ENCODE measurements around the gene IGDCC3.

IGDCC3 gene

DNA sequence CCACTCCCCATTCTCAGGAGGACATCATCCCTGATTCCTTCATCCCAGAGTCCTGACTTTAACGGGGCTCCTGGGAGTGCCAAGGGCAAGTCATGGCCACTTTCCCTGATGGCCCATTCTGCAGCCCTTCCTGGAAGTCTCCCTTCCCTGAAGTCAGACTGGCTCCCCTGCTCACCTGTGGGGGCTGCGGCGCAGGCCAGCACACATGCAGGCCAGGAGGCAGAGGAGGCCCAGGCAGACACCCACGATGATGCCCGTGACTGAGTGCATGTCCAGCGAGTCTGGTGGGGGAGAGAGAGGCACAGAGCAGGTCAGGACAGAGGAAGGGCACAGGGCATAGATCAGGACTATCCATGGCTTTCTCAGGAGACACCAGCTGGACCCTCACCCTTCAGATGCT is 8.6 kb upstream of the IGDCC3 start:
- DNase-seq, result no peak

DNA sequence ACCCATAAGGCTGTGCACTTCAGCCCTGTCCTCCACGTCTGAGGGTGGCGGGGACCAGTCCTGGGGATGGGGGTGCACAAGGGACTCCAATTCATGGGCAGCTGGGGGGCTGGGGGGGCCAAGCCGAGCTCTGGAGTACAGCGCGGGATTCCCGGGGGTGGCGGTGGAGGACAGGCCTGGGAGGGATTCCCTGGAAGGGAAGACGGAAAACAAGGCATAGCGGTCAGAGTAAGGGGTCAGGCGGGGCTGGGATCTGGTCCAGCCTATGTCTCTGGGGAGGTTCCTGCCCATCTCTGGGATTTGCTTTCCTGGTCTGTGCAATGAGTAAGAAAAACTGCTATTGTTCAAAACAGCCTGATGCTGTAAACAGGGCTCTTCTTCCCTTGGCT is 8.1 kb upstream of the IGDCC3 start:
- no peak for DNase-seq

DNA sequence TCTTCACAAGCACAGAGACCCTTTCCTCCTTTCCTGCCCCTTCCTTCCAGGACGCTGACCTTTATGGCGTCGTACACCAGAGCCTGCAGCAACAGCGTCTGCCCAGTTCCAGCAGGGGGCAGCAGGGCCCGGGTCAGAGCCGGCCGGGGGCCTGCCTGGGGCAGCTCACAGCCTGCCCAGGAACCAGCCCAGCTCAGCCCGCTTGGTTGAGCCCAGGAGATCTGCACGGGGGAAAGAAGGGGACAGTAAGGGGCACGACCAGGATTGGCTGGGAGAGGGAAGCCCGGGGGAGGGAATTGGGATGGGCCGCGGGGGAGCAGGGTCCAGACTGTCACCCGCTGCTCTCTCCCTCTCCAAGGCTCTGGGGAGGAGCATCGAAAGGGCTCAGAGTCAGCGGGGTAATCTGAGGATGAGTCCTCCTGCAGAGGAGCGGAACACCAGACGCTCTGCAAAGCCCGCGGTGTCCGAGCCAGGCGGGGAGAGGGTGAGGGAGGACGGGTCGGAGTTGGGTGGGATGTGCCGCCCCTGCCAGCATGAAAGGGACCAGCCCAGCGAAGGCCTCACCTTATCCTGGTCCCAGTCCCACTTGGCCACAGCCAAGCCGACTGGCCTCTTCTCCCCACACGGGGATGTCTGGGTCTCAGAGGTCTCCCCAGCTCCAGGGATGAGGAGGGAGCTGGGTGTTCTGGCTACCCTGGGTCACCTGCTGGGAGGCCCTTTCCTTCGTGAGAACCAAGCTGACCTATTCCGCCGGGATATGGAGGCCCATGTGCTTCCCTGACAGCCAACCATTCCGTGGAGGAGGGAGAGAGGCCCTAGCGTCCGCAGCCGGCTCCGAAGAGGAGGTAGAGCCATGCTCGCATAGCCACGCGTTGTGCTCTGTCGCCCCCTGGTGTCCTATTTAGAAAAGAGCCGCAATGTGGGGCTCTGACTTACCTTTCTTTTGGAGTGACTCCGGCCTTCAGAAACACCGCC is 7.4 kb upstream of the IGDCC3 start:
- peak; percentile 75 for DNase-seq

DNA sequence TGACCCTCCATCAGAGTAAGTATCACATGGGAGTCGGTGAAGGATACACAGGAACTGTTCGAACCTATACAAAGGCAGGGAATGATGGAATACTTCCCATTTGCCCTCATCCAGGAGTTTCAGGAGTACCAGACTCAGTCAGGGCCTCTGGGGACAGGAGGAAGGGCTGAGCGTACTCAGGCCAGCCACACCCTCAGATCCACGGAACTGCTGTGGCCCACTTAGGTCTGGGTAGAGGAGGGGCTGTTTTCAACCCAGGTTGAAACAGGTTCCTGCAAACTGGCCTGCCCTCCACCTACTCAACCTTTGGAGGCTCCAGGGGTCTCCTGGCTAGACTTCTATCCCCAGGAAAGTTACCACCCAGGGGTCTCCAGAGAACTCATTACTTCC is 6.7 kb upstream of the IGDCC3 start:
- no peak for DNase-seq

DNA sequence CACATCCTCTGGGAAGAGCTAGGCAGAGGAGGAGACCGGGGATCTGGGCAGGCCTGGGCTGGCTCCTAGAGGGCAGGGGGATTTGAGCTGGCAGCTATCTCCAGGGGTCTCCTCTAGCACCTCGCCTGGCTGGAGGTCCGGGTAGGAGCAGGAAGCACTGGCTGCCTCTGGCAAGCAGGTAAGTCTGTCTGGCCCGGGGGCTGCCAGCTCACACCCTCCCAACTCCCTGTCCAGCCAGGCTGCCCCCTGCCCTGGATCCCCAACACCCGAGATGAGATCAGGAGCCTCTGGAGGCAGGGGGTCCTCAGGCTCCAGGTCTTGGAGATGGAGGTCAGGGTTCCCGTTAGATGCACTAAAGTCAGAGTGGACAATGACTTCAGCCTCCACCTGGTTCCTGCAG is 6.2 kb upstream of the IGDCC3 start:
- DNase-seq, result no peak

DNA sequence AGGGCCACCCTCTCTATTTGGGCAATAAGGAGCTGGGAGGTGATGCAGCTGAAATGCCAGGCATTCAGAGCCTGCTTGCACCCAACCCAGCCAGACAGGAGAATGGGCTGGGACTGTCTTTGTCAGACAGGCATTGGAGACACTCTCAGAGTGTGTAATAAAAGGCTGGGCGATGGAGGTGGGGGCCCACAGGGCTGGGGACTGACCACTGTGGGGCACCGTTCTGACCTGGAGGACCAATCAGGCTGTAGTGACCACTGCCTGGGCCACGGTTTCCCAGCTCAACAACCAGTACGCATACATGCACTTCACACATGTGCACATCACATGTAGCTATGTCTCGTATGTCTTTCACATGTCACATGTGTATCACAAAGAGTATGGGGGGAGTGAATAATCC is 5.7 kb upstream of the IGDCC3 start:
- DNase-seq, result no peak

DNA sequence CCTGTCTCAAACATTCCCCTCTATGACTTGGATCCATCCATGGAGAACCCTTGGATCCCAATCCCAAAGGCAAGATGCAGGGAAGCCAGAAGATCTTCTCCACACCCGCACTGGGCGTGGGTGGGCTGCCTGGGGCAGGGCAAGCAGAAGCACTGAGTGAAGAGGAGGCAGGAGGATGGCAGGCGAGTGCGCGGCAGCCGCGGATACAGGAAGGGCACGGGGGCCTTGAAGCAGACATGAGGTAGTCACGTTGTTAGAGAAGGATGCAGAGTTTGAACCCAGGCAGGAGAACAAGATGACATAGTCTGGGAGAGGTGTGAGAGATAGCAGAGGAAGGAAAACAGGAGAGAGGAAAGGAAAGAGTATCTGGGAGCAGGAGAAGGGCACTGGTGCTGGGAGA is 5.1 kb upstream of the IGDCC3 start:
- no peak for DNase-seq

DNA sequence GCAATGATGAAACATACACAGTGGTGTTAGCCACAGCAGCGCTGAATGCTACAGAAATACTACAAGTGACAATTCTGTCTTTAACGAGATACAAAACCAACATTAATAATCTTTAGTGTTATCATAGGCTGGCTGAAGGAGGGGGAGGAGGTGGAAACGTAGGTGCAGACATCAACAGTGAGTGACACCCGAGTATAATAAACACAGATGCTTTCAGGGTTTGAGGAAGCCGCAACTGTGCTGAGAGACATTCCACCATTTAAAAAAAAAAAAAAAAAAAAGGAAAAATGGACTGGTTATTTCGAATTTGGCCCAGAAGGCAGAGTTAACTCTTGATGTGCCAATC is 4.3 kb upstream of the IGDCC3 start:
- no peak for DNase-seq

DNA sequence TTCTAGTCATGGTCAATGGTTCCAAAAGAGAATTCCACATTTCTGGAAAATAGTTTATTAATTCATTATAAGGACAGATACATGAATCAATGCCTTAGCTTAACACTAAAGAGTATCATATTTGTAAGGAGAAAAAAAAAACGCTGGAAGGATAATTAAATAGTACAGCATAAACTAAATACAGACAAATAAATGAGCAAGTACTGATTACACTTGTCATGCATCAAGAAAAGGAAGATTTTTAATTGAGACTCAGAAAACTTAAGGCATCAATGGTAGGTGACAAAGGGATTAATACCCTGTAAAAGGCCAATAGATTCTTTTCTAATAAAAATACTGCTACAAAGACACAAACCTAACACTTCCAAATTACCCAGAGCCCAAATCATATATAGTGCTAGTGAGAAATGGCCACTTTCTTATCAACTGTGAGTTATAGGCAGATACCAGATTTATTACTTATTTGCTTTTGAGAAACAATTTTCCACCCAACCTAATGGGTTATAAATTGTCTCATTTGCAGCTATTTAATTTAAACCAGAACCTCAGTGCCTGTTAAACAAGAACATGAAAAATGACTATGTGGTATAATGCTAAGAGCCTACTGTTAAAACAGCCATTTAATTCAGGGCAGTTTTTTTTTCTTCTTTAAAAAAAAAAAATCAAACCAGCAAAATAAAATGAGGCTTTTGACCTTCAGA is 3.8 kb upstream of the IGDCC3 start:
- no peak for DNase-seq

DNA sequence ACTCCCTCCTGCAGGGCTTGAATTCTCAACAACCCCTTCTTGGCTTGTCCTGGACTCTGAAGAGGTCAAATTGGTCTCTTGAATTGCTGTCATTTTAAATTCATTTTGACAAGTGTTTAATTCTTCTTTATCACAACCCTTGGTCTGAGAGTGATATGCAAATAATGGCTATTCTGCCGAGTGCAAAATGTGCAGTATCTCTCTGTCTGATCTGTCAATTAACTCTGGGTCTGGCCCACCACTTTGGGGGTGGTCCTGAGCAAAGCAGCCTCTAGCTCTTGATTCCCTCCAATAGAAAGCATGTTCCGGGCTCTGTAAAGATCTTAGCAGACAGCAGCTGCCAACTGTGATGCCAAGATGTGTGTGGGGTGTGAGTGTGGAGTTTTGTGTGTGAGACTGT is 2.2 kb upstream of the IGDCC3 start:
- DNase-seq, result no peak

DNA sequence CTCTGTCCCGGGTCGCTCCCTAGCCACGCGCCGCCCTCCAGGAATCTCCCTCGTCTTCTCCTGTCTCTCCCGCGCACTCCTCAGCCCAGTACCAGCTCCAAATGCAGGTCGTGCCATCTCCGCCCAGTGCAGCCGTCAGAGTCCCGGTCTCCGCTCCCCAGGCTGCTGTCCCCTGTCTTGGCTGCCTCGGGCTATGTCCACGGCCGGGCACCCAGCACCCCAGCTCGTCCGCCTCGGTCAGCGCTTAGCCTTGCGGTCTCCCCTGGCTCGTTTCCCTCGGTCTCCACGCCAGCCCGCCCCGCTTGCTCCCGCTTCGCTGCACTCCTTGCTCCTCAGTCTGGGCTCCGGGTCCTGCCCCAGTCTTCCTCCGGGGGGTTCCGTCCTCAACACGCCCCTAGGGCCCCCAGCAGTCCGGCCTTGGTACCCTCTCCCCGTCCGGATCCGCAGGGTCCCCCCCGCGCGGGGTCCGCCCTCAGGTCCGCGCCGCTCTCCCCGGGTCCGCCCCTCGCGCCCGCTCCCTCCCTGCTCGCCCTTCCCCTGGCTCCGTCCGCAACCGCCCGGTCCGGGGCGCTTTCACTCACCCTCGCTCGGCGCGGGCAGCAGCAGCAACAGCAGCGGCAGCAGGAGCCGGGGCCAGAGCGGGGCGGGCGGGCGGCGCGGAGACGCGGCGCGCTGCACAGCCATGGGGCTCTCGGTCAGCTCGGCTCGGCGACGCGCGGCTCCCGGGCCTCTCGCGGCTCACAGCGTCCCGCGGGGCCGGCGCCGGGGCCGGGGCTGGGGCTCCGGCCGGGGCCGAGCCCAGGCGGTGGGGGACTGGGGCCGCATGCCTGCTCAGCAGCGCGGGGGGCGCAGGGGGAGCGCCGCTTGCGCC is 462 bp downstream of the IGDCC3 start:
- no peak for DNase-seq

DNA sequence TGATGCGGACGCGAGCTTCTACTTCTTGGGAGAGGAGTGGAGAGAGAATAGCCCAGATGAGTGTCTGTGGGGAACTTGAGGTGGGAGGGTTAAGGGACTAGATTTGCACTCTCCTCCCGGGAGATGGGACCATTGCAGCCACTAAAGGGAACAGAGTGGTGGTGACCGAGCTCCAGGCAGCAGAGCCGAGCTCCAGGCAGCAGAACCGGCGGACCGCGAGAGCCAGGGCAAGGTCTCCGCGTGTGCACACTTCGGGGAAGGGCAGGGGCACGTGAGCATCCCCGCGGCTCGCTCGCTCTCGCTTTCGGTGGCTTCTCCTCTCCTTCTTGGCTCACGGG is 1.1 kb downstream of the IGDCC3 start:
- no peak for DNase-seq

DNA sequence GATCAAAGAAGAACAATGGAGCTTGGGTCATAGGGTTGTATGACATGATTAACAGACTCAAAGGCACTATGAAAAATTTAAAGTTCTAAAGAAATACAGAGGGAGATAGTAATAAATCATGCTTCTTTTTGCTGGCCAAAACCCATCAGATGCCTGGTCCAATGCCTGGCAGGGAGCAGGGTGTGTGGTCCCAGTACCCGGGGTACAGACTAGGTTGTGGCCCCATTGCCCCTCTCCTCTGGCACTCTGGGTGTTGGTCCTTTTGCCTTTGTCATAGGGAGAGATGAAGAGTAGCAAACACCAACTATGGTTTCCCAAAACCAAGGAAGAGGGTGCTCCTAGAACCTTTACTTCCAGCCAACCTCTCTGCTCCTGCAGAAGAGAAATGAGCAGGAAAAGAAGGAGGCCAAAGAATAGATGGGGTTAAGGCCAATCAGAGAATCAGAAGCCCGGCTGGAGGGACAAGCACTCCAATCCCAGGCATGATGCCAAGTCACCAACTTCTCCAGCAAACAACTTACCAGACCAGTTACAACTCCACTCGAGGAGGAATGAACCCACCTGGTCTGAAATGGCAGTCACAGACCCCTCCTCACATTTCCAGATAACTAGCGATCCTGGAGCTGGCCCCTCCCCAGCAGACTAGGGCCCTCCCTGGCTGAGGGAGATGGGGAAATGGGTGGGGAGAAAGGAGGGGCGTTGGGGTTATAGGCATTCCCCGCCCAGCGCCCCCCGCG is 1.8 kb downstream of the IGDCC3 start:
- no peak for DNase-seq

DNA sequence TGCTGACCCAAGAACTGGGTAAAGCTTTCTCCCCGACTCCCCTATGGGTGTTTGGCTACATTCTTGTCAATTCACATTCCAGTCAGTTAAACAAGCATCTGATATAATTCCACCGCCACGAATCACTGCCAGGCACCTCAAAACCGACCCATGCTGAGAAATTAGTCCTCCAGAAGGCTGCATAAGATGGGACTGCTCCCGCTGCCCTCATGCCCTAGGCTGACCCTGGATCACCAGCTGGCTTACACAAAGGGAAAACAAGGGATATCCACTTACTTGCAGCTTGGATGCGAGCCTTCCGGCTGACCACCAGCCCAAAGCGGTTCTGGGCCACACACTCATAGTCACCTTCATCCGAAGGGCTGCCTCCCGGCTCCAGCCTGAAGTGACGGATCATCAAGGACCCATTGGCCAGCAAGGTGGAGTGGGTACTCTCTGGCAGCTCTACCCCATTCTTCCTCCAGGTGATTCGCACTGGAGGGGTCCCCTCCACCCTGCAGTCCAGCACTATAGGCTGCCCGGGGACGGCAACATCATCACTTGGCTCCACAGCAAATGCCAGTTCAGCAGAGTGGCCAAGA is 2.9 kb downstream of the IGDCC3 start:
- no peak for DNase-seq

DNA sequence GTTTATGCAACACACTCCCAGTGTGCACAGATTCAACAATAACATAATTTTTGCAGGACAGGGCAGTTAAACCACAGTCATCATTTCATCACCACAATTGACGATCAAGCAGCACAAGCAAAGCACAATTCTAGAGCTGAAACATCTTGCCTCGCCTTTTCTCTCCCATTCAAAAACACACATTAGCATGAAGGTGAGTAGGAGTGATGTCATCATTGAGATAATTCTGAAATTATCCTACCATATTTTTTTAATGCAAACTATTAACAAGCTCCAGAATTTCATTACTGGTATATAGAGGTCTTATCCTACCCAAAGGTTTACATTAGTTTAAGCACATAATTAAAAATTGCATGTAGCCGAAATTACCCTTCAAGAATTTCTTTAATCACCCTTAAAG is 3.5 kb downstream of the IGDCC3 start:
- DNase-seq, result no peak

DNA sequence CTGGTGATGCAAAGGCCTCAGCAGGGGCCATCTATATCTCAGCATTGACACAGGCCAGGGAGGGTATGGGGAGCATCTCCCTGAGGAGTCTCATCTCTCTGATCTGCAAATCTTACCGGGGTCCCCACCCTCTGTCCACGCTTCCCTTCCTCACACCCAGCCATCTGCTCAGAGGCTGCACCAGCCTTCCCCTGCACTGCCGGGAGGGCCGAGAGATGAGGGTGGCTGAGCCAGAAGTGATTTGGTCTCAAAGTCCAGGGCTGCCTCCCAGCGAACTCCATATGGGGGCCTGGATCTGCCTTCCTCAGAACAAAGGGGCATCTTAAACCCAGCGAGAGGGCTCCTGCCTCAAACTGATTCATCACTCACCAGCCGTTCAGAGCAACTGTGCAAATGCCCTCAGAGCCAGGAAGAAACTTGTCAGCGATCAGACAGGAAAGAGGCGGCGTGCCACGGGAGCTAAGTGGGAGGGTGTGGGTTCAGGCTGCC is 4.6 kb downstream of the IGDCC3 start:
- DNase-seq, result no peak

DNA sequence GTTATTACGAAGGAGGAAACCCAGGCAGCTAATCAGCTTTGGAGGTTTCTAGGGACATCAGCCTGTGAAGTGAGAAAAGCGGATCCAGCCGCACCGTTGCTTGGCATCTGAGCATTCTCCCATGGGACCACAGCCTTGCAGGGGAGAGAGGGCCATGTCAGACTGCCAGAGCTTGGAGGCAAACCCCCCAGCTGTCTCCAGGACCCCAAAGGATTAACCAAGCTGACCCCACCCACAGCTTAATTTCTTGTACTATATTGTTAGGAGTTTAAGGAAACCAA is 5.1 kb downstream of the IGDCC3 start:
- DNase-seq, result no peak

DNA sequence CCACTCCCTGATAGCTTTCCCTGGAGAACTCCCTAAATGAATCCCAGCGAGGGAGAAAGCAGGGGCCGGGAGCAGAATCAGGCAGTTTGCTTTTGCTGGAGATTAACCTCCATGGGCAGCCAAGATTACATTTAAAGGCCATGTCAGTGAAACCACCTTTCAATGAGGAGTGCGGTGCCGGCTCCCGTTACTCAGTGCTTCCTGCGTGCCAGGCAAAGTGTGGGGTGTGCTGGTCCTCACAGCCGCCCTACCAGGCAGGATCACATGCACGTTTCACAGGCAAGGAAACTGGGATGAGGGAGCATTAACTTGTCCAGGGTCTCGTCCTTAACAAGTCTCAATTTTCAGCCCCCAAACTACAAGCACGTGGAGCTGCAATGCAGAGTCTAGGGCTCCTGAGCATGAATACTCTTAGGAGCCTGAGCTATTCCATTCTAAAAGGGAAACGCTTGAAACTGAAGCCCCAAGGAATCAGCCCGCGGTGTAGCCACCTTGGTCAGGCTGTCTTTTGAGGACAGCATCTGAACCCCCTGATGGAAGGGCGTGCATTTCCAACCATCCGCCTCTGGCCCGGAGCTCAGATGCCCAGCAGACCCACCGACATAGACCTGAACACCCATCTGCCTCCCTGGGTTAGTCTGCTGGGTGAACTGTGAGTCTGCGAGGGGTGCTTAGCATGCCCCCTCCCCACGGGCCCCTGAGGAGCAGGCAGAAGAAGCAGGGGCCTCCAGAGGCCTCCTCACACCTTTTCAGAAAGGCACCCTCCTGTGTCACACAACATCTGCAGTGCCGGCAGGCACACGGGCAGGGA is 5.6 kb downstream of the IGDCC3 start:
- DNase-seq, result no peak

DNA sequence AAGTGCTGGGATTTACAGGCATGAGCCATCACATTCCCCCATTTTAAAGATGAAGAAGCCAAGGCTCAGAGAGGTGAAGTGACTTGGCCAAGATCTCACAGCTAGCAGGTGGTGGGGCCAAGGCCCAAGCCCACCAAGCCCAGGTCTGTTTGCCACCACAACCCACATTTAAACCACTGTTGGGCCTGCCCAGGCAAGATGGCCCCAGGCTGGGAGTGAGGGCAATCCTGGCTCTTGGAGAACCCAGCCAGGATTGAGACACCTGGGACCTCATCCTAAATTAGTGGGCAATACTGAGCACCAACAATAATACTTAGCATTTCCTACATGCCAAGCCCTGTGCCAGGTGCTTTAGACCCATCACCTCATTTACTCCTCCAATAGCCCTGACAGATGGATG is 6.9 kb downstream of the IGDCC3 start:
- DNase-seq, result no peak

DNA sequence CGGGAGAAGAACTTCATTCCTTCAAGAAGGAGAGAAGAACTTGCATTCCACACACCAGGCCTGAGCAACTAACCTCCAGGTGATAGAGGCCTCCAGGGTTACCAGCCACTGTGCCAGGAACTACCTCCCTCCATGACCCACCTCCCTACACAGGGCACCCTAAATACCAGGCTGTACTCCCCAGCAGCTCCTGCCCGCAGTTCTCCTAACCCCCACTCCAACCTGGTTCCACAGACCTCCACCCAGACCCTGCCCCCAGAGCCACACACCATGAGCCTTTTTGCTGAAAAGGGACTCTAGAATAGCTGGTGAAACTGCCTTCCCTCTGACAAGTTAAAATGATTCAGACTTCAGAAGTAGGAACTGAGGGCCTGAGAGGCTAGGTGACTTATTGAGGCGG is 8.2 kb downstream of the IGDCC3 start:
- DNase-seq, result no peak

DNA sequence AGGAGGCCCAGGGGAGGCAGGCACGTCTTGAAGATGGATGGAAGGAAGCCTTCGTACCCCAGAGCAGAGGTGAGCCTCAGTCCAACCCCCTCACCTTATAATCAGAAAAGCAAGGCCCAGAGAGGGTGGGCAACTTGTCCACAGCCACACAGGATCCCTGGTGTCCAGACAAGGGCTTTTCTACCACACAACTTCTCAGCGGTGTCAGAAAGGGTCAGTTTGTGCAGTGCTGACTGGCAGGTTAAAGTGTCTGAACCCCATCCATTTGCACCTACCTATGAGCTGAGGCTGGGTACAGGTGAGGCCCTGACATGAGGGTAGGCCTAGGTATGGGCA is 8.6 kb downstream of the IGDCC3 start:
- DNase-seq, result no peak

All from central memory CD4-positive, alpha-beta T cell (primary cell).